Activated CD4-positive, alpha-beta T cell treated with anti-CD3 and anti-CD28 coated beads, Interleukin-2, amount 50 U/mL, for 1 hour (primary cell): Measurements from ENCODE around the gene TPST2.
A peak's percentile ranks its signal among the peaks of the same experiment; 100 is the strongest.
"Not testable (repeated sequence)": the region's sequence is repeated elsewhere in the genome, so short reads cannot be mapped to it uniquely, and the experiment has no call there.

Experiments
- DNase-seq: peaks from one replicate; pipeline ENCODE4 v3.0.0-alpha.2; 2020

The TPST2 gene

GRCh38 chr22:26589845-26590736 lies at the start of gene TPST2:
TSS of gene TPST2 (minus strand) at chr22:26590132. CDS start at chr22:26541630, 48,502 bp downstream.
- peak; percentile 73 for DNase-seq

DNA sequence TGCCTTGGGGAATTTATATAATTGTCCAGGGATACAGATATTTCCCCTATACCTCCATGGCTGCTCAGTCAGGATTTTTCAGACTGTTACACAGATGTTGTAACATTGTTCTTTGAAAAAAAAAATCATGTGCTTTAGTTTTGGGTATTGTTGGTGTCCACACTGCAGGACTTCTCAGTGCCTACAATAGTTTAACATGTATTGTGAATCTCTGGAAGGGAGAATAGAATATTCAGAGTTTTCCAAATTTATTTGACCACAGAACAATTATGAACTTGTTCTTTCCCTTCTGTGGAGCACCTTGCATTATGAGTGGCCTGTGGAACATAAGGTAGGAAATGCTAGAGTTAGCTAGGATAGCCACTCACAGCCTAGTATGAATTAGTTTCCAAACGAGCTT lies 46.4 kb upstream of the TPST2 start:
- no peak for DNase-seq

DNA sequence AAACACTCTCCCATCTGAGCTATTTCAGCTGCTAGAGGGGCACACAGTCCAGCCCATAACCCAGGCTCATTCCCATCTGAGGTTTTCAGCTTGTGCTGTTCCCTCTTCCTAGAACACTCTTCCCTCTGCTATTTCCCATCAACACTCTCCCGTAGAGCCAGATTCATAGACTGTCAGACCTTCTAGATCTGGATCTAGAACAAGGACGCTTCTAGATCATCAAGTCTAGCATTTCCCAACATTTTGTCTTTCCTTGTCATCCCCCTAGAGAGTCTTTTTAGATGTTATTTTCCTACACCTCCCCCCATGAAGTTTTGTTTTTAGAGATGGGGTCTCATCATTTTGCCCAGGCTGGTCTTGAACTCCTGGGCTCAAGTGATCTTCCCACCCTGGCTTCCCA lies 45.2 kb upstream of the TPST2 start:
- no peak for DNase-seq

- DNase-seq = no peak
Observed at GRCh38 chr22:26634189-26634588, 44.3 kb upstream of the TPST2 start.

DNA sequence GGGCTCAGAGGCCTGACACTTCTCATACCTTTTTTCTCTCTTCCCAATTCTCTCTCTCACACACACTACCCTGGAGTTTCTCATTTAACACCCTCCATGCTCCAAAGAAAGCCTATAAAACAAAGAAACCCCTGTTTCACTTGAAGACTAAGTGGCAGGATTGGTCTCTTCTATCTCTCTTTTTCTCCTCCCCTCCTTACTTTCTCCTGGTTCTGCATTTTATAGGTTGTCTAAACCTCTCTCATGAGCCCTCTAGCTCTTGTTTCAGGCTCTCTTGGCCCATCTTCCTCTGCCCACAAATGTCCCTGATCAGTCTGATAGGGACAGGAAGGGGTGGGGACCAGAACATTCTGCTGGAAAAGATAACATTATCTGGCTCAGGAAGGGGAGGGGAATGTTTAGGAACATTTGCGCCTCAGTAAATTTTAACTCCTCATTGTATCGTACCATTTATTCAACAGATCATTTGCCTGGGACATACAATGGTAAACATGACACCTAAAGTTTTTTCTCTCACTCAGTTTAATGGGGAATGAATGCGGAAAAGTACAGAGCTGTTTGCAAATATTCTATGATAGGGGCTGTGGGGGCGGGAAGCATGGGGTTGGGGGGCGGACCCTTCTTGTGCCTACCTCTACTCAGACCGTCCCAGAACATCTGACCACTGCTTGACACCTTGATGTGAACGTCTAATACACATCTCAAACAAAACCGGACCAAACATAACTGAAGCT lies 42.7 kb upstream of the TPST2 start:
- no peak for DNase-seq

GRCh38 chr22:26631282-26631681 lies 41.4 kb upstream of the TPST2 start:
- no peak for DNase-seq

GRCh38 chr22:26629988-26630761 lies 40.2 kb upstream of the TPST2 start:
- no peak for DNase-seq

DNA sequence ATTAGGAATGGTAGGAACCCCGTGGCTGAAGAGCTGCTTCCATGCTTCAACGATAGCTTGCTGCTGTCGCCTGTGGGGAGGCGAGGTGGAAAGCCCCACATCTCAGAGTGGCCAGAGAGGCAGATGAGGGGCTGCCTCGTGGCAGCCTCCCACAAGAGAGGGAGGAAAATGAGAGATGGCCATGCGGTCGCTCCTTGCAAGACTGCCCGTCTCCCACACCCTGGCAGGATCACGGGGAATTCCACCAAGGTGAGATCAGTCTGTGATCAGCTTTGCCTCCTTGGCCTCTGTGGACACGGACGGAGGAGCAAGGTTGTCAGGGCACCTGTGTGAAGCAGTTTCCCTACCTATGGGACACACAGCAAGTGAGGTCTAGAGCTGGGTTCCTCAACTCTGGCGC lies 34.9 kb upstream of the TPST2 start:
- no peak for DNase-seq

DNA sequence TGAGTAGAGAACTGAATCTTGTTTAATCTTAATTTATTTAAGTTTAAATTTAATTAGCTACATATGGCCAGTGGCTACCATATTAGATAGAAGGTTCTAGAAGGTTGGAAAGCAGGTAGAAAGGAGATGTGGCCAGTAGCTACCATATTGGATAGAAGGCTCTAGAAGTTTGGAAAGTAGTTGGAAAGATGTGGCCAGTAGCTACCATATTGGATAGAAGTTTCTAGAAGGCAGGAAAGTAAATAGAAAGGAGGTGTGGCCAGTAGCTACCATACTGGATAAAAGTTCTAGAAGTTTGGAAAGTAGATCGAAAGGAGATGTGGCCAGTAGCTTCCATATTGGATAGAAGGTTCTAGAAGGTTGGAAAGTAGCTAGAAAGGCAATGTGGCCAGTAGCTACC lies 34.1 kb upstream of the TPST2 start:
- DNase-seq = no peak

DNA sequence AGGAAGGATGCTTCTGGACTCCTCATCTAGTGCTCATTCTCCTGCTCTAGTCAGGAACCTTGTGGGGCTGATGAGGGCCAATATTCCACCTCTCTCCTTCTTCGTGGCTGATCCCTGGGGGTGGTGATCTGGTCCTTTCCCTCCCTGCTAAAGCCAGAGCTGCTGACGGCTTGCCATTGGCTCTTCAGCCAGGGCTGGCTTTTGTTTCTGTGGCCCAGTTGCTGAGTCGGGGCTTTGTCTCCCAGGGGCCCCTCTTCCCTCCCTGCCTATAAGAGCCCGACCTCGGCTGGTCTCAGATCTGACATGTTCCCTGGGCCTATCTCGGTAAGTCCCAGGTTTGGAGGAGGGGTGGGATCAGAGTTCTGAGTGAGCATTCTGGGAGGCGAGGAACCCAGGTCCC lies 31.7 kb upstream of the TPST2 start, which contains the start of gene CRYBA4:
TSS of gene CRYBA4 (plus strand) at position 301 of the 400 bp plus-strand sequence. CDS start 634 bp downstream, outside the sequence.
- no peak for DNase-seq

DNA sequence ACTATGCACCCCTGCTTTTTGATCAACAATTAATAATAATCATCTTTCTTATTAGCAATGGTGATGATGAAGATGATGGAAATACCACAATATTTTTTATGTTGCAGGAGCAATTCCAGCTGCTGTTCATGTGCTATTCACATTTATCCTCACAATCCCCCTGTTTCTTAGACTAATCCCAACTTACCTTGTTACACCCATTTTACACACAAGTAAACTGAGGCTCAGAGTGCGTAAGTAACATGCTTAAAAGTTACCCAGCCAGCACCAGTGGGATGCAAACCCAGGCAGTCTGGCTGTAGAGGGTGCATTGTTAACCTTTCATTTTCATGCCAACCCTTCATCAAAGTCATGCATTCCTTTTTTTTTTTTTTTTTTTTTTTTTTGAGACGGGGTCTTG lies 30.3 kb upstream of the TPST2 start:
- no peak for DNase-seq

DNA sequence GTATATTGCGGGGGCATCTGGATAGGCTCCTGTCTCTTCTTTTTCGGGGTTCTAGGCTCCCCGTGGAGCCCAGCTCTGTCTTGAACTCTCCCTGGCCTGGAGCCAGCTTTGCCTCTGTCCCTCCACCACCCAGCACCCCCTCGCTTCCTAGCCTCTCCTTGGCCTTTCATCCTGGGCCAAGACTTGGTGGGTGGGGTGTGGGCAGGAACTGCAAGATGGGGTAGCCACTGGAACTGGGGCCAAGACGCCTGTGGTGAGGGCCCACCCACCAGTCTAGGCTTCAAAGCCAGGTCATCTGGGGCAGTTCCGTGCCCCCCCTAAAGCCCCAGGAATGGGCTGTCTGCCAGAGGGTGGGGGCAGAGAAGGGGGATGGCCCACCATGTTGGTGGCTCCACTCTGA lies 29.6 kb upstream of the TPST2 start:
- no peak for DNase-seq

DNA sequence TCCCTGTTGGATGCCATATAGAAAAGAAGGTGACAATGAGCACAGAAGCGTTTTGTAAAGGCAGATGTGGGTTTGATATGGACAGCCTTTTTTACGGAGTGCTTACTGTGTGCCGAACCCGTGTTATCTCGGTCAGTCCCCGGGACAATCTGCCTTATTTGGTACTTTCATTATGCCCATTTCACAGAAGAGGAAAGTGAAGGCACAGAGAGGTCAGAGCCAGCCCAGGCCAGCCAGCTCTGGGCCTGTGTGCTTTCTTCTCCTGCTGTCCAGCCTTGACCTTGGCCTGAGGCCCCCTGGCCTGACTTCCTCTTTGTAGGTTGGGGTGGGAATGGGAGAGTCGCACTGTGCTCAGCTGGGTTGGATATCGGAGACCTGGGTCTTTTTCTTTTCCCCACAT lies 28.5 kb upstream of the TPST2 start:
- DNase-seq = no peak

GRCh38 chr22:26617271-26618199 lies 27.6 kb upstream of the TPST2 start, which contains the start of gene CRYBB1:
TSS of gene CRYBB1 (minus strand) at chr22:26618027. CDS start at chr22:26616319, 1,708 bp downstream.
- no peak for DNase-seq

DNA sequence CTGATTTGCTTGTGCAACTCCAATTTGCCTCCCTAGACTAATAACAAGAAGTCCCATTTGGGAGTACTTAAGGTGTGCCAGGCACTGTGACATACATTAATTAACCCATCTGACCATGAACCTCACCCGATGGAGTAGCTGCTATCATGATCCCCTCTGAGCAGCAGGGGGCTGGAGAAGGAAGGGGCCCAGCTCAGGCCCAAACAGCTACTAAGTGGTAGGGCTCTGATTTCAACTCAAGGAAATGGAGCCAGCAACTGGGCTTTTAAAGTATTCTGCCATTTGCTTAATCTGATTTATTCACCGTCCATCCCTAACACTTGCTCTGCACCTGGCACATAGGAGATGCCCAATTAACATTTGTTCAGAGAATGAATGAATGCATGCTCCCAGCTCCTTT lies 26.7 kb upstream of the TPST2 start:
- no peak for DNase-seq

DNA sequence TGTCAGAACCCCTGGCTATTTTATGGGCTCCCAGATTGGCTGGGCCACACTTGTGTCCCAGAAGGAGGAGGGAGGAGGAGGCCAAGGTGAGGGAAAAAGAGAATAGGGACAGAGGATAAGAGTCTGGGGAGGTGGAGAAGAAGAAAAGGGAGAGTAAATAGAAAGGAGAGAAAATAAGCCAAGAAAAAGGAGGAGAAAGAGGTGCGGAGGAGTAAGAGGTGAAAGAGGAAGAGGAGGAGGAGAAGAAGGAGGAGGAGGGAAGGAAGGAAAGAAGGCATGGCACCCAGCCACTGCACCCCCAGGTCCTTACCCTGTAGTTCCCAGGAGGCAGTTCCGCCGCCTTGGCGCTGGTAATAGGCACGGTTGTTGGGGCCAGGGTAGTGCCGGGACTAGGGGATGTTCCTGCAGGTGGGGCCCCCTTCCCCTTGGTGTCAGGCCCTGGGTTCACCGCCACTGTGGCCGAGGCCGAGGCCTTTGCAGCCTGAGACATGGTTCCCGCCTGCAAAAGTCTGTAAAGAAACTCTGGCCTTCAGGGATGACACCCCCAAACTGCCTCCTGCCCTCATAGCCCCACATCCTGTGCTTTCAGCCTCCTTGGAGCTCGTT lies 26.0 kb upstream of the TPST2 start:
- no peak for DNase-seq

GRCh38 chr22:26615149-26615548 lies 25.2 kb upstream of the TPST2 start:
- DNase-seq = no peak

DNA sequence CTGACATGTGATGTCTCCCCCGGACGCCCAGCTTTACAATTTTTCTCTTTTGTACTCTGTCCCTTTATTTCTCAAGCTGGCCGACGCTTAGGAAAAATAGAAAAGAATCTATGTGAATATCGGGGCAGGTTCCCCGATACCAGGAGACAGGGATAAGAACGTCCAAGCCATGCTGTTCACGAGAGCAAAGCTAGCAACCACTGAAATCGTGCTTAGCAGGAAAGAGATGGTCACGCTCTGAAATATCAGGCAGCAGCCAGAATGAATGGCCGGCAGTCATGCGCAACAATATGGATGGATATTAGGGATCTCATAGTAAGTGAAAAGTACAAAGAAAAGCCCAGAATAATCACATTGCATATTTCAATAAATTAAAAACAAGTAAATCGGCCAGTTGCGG lies 24.4 kb upstream of the TPST2 start:
- DNase-seq = no peak

DNA sequence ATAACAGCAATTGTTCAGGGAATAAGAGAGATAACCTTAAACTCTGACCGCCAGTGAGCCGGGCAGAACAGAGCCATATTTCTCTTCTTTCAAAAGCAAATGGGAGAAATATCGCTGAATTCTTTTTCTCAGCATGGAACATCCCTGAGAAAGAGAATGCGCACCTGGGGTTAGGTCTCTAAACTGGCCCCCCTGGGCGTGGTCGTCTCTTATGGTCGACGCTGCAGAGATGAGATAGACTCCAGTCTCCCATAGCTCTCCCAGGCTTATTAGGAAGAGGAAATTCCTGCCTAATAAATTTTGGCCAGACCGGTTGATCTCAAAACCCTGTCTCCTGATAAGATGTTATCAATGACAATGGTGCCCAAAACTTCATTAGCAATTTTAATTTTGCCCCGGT lies 23.8 kb upstream of the TPST2 start:
- not testable (repeated sequence) for DNase-seq

GRCh38 chr22:26612652-26613051 lies 22.7 kb upstream of the TPST2 start:
- DNase-seq = no peak

DNA sequence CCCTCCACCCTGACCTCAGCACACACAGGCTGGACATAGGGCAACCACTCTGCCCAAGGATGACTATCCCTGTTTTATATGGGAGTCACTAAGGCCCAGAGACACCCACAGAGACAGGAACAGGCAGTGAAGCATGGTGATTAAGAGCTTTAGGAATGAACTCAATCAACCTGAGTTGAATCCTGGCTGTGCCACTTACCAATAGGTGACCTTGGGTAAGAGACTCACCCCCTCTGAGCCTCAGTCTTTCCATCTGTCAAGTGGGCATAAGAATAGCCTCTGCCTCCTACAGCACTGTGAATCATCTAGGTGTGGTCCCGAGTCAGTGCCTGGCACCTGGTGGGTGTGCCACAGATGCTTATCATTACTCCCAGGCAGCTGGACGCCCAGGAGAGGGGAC lies 21.1 kb upstream of the TPST2 start:
- DNase-seq = no peak
